Tongue (tissue), 2 donors: ENCODE data around the gene TMC1. TPM values are rescaled to one million over a fixed set of nuclear protein-coding genes. Genes with fewer than 3 reads are reported as not detected.

Experiments used
- DNase-seq: peaks from one replicate; pipeline ENCODE4 v3.0.0-alpha.2; 2015
- total RNA-seq: library from RNA; depleted of rRNA; stranded (reverse); fragments of >200 nt; gene quantifications from one replicate; pipeline ENCODE4 v1.2.3, GENCODE V29; 2014

Gene TMC1
- total RNA-seq, 1 donor from 2014 or later: 0.62 TPM

DNA sequence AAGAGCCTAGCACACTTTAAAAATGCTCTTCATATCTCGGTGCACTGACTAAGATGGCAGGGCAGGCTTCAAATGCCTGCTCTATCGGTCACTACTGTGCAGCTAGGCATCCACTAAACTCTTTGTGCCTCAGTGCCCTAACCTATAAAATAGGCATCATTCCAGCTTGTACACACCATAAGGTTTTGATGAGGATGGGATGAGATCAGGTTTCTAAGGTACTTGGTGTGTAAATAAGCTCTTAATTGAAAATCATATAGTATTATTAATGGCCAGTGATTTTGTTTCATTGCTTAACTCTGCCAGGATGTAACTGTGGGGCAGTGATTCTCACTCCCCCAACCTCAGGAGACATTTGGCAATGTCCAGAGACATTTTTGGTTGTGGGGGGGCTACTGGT lies 352.9 kb downstream of the TMC1 start:
- no peak for DNase-seq

- no peak for DNase-seq
These were observed 353.8 kb downstream of the TMC1 start for GRCh38 chr9:72875221-72875620.

- DNase-seq: no peak
These were observed 359.4 kb downstream of the TMC1 start for GRCh38 chr9:72880821-72881220.

DNA sequence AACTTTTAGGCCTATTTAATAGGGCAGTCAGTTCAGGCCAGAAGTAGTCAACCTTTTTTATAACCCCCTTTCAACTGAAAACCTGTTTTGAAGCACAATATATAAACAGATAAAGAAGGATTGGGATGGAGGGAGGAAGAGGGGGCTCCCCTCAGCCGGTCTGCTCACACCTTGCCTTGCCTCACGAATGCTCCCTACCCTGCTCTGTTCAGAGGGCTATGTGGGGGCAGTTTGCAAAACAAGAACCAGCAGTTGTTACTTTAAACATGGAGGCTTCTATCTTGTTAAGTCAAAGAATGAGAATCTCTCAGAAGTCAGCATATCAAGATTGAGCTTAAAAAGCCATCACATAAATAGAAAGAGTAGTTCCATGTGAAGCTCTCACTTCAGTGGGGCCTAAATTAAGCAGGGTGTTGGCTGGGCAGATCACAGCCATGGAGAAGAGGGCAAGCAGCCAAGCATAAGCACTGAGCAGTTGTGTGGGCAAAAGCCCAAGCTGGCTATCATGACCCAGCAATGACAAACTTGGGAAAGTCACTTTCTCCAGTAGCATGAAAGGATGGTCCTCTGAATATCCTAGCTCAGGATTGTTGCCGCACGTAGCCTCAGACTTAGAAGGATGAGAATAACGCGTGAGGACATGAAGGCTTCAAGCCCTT lies 360.8 kb downstream of the TMC1 start:
- DNase-seq: peak; percentile 73

GRCh38 chr9:72883875-72884274 lies 362.5 kb downstream of the TMC1 start:
- DNase-seq: no peak

GRCh38 chr9:72884508-72884907 lies 363.1 kb downstream of the TMC1 start:
- DNase-seq: no peak

Other genes with a start within 250 kb of the TMC1 start
- gene ZFAND5, start 156.4 kb upstream of the TMC1 start, total RNA-seq: 224 TPM